DND-41 (cell line): Measurements from ENCODE around the gene SOCS7.

Experiments used
- EZH2 ChIP-seq: IDR thresholded peaks from 3 replicates; pipeline ENCODE4 v1.6.1; 2012; ENCODE audit warnings: borderline replicate concordance, low read depth, mild to moderate bottlenecking, moderate library complexity, low read length, inconsistent platforms; ENCODE audit not compliant: severe bottlenecking
- TF ChIP-seq, protein P1 (sequence below): IDR thresholded peaks from 2 replicates; pipeline ENCODE4 v1.5.1; 2012; ENCODE audit warnings: borderline replicate concordance, low read length, moderate library complexity, mild to moderate bottlenecking; ENCODE audit not compliant: poor library complexity, severe bottlenecking; ENCODE audit errors: extremely low read depth

DNA sequence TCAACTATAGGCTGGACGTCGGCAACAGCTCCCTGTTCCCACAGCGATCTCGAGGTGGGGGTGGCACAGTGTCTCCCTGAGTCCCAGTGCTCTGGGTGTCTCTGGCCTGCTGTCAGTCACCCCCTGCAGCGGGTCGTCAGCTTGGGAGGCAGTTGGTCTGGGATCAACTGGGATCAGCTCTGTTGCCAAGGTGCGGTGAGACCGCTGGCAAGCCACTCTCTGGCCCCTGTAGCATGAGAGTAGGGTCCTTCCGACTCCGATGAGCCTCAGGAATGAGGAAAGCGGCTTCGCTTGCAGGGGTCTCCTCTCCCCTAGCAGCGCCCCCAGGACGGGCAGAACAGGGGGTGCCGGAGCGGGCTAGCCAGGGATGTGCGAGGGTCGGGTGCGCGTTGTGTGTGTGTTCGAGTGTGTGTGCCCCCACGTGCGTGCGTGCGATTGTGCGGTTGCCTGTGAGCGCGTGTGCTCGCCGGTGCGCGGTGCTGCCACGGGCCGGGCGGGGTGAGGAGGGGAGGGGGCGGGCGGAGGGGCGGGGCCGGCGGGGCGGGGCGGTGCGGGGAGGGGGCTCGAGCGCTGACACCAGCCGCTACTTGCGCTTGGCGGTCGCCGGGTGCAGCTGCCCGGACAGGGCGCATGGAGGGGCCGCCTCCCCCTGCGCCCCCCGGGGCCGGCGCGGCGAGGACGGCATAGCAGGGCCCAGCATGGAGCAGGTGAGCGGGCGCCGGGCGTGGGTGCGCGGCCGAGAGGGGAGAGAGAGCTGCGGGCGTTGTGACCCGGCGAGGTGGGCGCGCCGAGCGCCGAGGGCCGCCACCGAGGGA lies 67.3 kb downstream of the SOCS7 start:
- TF ChIP-seq, protein P1, sequence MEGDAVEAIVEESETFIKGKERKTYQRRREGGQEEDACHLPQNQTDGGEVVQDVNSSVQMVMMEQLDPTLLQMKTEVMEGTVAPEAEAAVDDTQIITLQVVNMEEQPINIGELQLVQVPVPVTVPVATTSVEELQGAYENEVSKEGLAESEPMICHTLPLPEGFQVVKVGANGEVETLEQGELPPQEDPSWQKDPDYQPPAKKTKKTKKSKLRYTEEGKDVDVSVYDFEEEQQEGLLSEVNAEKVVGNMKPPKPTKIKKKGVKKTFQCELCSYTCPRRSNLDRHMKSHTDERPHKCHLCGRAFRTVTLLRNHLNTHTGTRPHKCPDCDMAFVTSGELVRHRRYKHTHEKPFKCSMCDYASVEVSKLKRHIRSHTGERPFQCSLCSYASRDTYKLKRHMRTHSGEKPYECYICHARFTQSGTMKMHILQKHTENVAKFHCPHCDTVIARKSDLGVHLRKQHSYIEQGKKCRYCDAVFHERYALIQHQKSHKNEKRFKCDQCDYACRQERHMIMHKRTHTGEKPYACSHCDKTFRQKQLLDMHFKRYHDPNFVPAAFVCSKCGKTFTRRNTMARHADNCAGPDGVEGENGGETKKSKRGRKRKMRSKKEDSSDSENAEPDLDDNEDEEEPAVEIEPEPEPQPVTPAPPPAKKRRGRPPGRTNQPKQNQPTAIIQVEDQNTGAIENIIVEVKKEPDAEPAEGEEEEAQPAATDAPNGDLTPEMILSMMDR, result no peak
- TF ChIP-seq EZH2, result no peak
